ENCODE data around the gene AFAP1. TPM values are rescaled to one million over a fixed set of nuclear protein-coding genes. Genes with fewer than 3 reads are reported as not detected.

Gene AFAP1
- total RNA-seq, 1 donor from 2014 or later: 67.9 TPM

DNA sequence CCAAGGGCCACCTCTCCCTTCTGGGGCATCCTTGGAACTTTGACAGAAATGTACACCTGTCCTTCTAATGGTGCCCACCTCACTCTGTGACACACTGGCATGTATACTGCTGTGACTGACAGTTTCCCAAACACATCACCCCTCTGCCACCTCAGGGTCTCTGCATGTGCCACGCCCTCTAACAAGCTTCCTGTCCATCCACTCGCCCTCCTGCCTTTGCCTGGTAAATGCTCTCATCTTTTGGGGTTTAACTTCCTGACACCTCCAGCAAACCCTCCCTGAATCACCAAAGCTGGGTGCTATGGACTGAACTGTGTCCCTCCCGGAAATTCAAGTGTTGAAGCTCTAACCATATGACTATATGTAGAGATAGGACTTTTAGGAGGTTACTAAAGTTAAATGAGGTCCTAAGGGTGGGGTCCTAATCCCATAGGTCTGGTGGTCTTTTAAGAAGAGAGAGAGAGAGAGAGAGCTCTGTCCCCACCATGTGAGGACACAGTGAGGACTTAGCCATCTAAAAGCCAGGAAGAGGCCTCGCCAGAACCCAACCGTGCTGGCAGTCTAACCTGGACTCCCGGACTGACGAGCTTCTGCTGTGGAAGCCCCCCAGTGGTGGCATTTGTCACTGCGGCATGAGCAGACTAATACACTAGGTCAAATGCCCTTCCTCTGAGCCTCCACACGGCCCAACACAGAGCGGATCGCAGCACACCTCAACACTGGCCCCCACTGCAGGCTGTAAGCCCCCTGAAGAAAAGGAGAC, 95.6 kb downstream of the AFAP1 start:
- peak overlapping the region; percentile 92 for H3K9ac ChIP-seq (ENCODE audit: low read length)
- no peaks in the 10 kb centered on the region for H3K27me3 ChIP-seq (ENCODE audit: insufficient read depth, low read length)
- H4K20me1 ChIP-seq (ENCODE audit: insufficient read depth, low read length): no peaks in the 10 kb centered on the region
- H3K4me2 ChIP-seq (ENCODE audit: low read length): peak overlapping the region; percentile 77
- Mint-ChIP-seq H3K4me3 (ENCODE audit: unreplicated experiment) (peak overlapping the region; percentile 64), H3K27me3 (ENCODE audit: low read depth, unreplicated experiment) (no peaks in the 10 kb centered on the region), H3K27ac (ENCODE audit: unreplicated experiment) (peak overlapping the region; percentile 98), H3K4me1 (ENCODE audit: low read depth, unreplicated experiment) (peaks cover 51% of the 10 kb centered on the region), H3K36me3 (ENCODE audit: low read depth, unreplicated experiment) (peaks cover 35% of the 10 kb centered on the region), H3K9me3 (ENCODE audit: unreplicated experiment) (peaks cover 1% of the 10 kb centered on the region)
- peaks cover 75% of the 10 kb centered on the region for H3K79me2 ChIP-seq (ENCODE audit: insufficient read depth, low read length)
- no peaks in the 10 kb centered on the region for H3K9me3 ChIP-seq (ENCODE audit: insufficient read depth, low read depth, low read length)
- H2AFZ ChIP-seq (ENCODE audit: low read depth, low read length): no peak overlapping the region
- peaks cover 33% of the 10 kb centered on the region for H3K36me3 ChIP-seq (ENCODE audit: insufficient read depth, low read length)
- TF ChIP-seq, protein P1, sequence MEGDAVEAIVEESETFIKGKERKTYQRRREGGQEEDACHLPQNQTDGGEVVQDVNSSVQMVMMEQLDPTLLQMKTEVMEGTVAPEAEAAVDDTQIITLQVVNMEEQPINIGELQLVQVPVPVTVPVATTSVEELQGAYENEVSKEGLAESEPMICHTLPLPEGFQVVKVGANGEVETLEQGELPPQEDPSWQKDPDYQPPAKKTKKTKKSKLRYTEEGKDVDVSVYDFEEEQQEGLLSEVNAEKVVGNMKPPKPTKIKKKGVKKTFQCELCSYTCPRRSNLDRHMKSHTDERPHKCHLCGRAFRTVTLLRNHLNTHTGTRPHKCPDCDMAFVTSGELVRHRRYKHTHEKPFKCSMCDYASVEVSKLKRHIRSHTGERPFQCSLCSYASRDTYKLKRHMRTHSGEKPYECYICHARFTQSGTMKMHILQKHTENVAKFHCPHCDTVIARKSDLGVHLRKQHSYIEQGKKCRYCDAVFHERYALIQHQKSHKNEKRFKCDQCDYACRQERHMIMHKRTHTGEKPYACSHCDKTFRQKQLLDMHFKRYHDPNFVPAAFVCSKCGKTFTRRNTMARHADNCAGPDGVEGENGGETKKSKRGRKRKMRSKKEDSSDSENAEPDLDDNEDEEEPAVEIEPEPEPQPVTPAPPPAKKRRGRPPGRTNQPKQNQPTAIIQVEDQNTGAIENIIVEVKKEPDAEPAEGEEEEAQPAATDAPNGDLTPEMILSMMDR (IDR thresholded peaks at IDR 0.05; ENCODE audit: insufficient read depth, low read depth, low read length): peak; percentile 72
- TF ChIP-seq EZH2 (IDR thresholded peaks at IDR 0.05; ENCODE audit: insufficient read depth, low read length): no peak
- H3K4me3 ChIP-seq (ENCODE audit: insufficient read depth, low read depth, low read length): peak overlapping the region; percentile 19
- H3K27ac ChIP-seq (ENCODE audit: low read depth, low read length): peak overlapping the region; percentile 100
- DNase-seq (ENCODE audit: low read depth) (peak; percentile 83), FAIRE-seq (peak; percentile 71)
- H3K4me1 ChIP-seq (ENCODE audit: insufficient read depth, low read length): peaks cover 51% of the 10 kb centered on the region

DNA sequence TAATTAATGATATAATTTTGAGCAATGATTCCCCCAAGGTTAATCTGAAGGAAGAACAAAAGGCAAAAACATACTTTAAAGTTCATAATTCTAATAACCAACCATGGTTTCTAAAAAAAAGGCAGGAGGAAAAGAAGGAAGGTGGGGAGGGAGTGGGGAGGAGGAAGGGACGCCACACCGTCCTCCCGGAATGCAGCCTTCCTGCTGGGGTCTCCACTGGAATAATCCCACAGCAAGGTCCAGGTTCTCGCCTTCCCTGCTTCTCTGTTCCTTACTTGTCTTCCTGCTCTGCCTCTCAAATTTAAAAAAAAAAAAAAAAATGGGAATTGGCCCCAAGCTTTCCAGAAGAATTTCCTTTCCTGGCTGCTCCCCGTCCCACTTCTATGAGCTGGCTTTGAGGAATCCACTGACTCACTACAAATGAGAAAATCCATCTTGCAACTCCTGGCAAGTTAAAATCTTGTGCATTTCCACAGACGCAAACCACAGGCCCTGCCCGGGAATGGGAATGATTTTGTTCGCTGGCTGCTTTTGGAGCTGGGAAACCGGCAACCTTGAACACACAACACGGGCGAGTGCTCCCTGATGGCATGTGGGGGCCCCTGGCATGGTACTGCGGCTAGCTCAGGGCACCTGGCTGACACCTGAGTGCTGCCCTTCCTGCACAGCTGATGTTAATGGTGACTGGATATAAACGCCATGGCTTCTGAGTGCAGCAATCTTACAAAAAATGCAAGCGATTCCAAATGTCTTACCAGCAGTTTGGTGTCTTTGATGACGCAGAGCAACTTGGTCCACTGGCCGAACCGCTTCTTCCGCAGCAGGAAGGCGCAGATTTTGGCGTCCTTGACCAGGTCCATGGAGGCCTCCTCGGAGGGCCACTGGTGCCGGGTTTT, 97.0 kb downstream of the AFAP1 start:
- H3K9me3 Mint-ChIP-seq (ENCODE audit: unreplicated experiment): no peaks in the 10 kb centered on the region
- DNase-seq (ENCODE audit: low read depth): peak; percentile 100

More for the DNA sequence above, 97.0 kb downstream of the AFAP1 start:
- Histone ChIP-seq H4K20me1 (ENCODE audit: insufficient read depth, low read length) (no peaks in the 10 kb centered on the region), H3K9ac (ENCODE audit: low read length) (peak overlapping the region; percentile 92), H3K9me3 (ENCODE audit: insufficient read depth, low read depth, low read length) (no peaks in the 10 kb centered on the region), H2AFZ (ENCODE audit: low read depth, low read length) (no peak overlapping the region), H3K36me3 (ENCODE audit: insufficient read depth, low read length) (peaks cover 41% of the 10 kb centered on the region), H3K4me2 (ENCODE audit: low read length) (peak overlapping the region; percentile 77), H3K79me2 (ENCODE audit: insufficient read depth, low read length) (peaks cover 75% of the 10 kb centered on the region), H3K27ac (ENCODE audit: low read depth, low read length) (peak overlapping the region; percentile 100), H3K4me1 (ENCODE audit: insufficient read depth, low read length) (peaks cover 51% of the 10 kb centered on the region), H3K27me3 (ENCODE audit: insufficient read depth, low read length) (no peaks in the 10 kb centered on the region), H3K4me3 (ENCODE audit: insufficient read depth, low read depth, low read length) (peak overlapping the region; percentile 27)
- Mint-ChIP-seq H3K27me3 (ENCODE audit: low read depth, unreplicated experiment) (no peaks in the 10 kb centered on the region), H3K27ac (ENCODE audit: unreplicated experiment) (peak overlapping the region; percentile 98), H3K4me1 (ENCODE audit: low read depth, unreplicated experiment) (peaks cover 51% of the 10 kb centered on the region), H3K4me3 (ENCODE audit: unreplicated experiment) (peak overlapping the region; percentile 55), H3K36me3 (ENCODE audit: low read depth, unreplicated experiment) (peaks cover 33% of the 10 kb centered on the region)
- FAIRE-seq: peak; percentile 95
- TF ChIP-seq, protein P1 (IDR thresholded peaks at IDR 0.05; ENCODE audit: insufficient read depth, low read depth, low read length): no peak
- TF ChIP-seq EZH2 (IDR thresholded peaks at IDR 0.05; ENCODE audit: insufficient read depth, low read length): no peak

All from astrocyte (in vitro differentiated cells and primary cell).